Activated B cell treated with CpG ODN at 0.5 μM for 24 hours (primary cell): Measurements from ENCODE around the gene ERBB4. TPM values are rescaled to one million over a fixed set of nuclear protein-coding genes. Genes with fewer than 3 reads are reported as not detected.

Source experiments
- ATAC-seq: fragments of 200-7000 bp; cut with Tn5 transposase; one replicate; pipeline ENCODE4 v1.10.0; 2021; ENCODE audit warnings: low read depth, mild to moderate bottlenecking, moderate library complexity
- CTCF ChIA-PET: fragments of 350-600 bp; sonication (Branson Sonifier 250); formaldehyde crosslinking; loops from one replicate; lab custom pipeline; 2021; ENCODE audit warnings: antibody characterized with exemption; lab: Charles Lee
- POLR2A ChIA-PET: fragments of 350-600 bp; sonication (Branson Sonifier 250); formaldehyde crosslinking; loops from one replicate; lab custom pipeline; 2021; ENCODE audit warnings: antibody characterized with exemption; lab: Charles Lee
- DNase-seq: peaks from one replicate; pipeline ENCODE4 v3.0.0; 2022
- H3K27ac Mint-ChIP-seq: one replicate; pipeline ENCODE4 v1.8.0; 2020; ENCODE audit warnings: mixed read lengths
- H3K27me3 Mint-ChIP-seq: one replicate; pipeline ENCODE4 v1.8.0; 2021; ENCODE audit warnings: mixed read lengths
- H3K36me3 Mint-ChIP-seq: one replicate; pipeline ENCODE4 v1.8.0; 2021; ENCODE audit warnings: low read depth, mixed read lengths
- H3K4me1 Mint-ChIP-seq: one replicate; pipeline ENCODE4 v1.8.0; 2021; ENCODE audit warnings: mixed read lengths
- H3K4me3 Mint-ChIP-seq: one replicate; pipeline ENCODE4 v1.8.0; 2020; ENCODE audit warnings: mild to moderate bottlenecking, mixed read lengths
- H3K9me3 Mint-ChIP-seq: one replicate; pipeline ENCODE4 v1.8.0; 2020; ENCODE audit warnings: mixed read lengths
- intact Hi-C: fragments of 100-400 bp; cut with micrococcal nuclease; formaldehyde crosslinking; loops from one replicate; pipeline ENCODE4 v1.15.1; 2024
- total RNA-seq: library from RNA; stranded (reverse); gene quantifications from 2 replicates; pipeline ENCODE4 v1.2.3, GENCODE V29; 2022
- TF ChIP-seq, protein P1 (sequence below): fragments of 200-600 bp; IDR thresholded peaks from one replicate; pipeline ENCODE4 v1.8.0; 2022; ENCODE audit warnings: antibody characterized with exemption, mild to moderate bottlenecking

Gene ERBB4
- total RNA-seq, 1 donor from 2014 or later = not detected

GRCh38 chr2:212392043-212392442 lies 146.6 kb downstream of the ERBB4 start:
- H3K4me3 Mint-ChIP-seq = no peak overlapping the region
- ATAC-seq = no peak
- H3K36me3 Mint-ChIP-seq = no peaks in the 10 kb centered on the region
- DNase-seq = no peak
- TF ChIP-seq, protein P1, sequence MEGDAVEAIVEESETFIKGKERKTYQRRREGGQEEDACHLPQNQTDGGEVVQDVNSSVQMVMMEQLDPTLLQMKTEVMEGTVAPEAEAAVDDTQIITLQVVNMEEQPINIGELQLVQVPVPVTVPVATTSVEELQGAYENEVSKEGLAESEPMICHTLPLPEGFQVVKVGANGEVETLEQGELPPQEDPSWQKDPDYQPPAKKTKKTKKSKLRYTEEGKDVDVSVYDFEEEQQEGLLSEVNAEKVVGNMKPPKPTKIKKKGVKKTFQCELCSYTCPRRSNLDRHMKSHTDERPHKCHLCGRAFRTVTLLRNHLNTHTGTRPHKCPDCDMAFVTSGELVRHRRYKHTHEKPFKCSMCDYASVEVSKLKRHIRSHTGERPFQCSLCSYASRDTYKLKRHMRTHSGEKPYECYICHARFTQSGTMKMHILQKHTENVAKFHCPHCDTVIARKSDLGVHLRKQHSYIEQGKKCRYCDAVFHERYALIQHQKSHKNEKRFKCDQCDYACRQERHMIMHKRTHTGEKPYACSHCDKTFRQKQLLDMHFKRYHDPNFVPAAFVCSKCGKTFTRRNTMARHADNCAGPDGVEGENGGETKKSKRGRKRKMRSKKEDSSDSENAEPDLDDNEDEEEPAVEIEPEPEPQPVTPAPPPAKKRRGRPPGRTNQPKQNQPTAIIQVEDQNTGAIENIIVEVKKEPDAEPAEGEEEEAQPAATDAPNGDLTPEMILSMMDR = no peak
- intact Hi-C loops = no loop called here
- H3K27ac Mint-ChIP-seq = no peak overlapping the region
- H3K27me3 Mint-ChIP-seq = no peaks in the 10 kb centered on the region
- CTCF ChIA-PET = no interaction called here
- no peaks in the 10 kb centered on the region for H3K4me1 Mint-ChIP-seq
- no peaks in the 10 kb centered on the region for H3K9me3 Mint-ChIP-seq
- POLR2A ChIA-PET = no interaction called here

DNA sequence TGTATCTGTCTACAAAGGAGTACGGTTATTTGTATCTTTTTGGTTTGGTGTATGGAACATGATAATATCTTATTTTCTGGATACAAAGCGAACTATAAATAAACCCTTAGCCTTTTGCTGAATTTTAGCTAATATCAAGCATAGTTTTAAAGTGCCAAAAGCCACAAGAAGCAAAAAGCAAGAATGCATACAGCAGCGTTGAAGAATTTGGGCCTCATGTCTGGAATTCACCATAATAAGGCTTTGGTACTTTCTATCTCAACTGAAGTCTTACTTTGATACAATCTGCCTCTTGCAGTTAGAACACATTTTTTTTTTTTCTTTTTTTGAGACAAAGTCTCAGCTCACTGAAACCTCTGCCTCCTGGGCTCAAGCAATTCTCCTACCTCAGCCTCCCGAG lies 151.5 kb downstream of the ERBB4 start:
- H3K9me3 Mint-ChIP-seq = no peaks in the 10 kb centered on the region
- ChIA-PET POLR2A (no interaction called here), CTCF (no interaction called here)

GRCh38 chr2:212385241-212385640 lies 153.4 kb downstream of the ERBB4 start:
- H3K9me3 Mint-ChIP-seq = no peaks in the 10 kb centered on the region
- H3K27me3 Mint-ChIP-seq = no peaks in the 10 kb centered on the region
- H3K36me3 Mint-ChIP-seq = no peaks in the 10 kb centered on the region
- no peaks in the 10 kb centered on the region for H3K4me1 Mint-ChIP-seq
- ChIA-PET CTCF (no interaction called here), POLR2A (no interaction called here)
- intact Hi-C loops = no loop called here
- no peak overlapping the region for H3K4me3 Mint-ChIP-seq
- no peak for DNase-seq
- H3K27ac Mint-ChIP-seq = no peak overlapping the region
- ATAC-seq = no peak
- TF ChIP-seq, protein P1 = no peak

More for the DNA sequence above, 151.5 kb downstream of the ERBB4 start:
- no peak for ATAC-seq
- intact Hi-C loops = no loop called here
- TF ChIP-seq, protein P1 = no peak
- Mint-ChIP-seq H3K4me3 (no peak overlapping the region), H3K4me1 (no peaks in the 10 kb centered on the region), H3K27me3 (no peaks in the 10 kb centered on the region), H3K27ac (no peak overlapping the region), H3K36me3 (no peaks in the 10 kb centered on the region)
- DNase-seq = no peak

GRCh38 chr2:212384027-212384426 lies 154.6 kb downstream of the ERBB4 start:
- no peaks in the 10 kb centered on the region for H3K4me1 Mint-ChIP-seq
- H3K4me3 Mint-ChIP-seq = no peak overlapping the region

GRCh38 chr2:212381428-212382102 lies 157.0 kb downstream of the ERBB4 start:
- TF ChIP-seq, protein P1 = no peak
- no peak overlapping the region for H3K4me3 Mint-ChIP-seq
- ChIA-PET POLR2A (no interaction called here), CTCF (no interaction called here)
- H3K4me1 Mint-ChIP-seq = no peaks in the 10 kb centered on the region
- intact Hi-C loops = no loop called here
- no peak overlapping the region for H3K27ac Mint-ChIP-seq
- ATAC-seq = no peak
- H3K27me3 Mint-ChIP-seq = no peaks in the 10 kb centered on the region
- DNase-seq = no peak
- no peaks in the 10 kb centered on the region for H3K9me3 Mint-ChIP-seq
- H3K36me3 Mint-ChIP-seq = no peaks in the 10 kb centered on the region

More at GRCh38 chr2:212384027-212384426, 154.6 kb downstream of the ERBB4 start:
- ChIA-PET CTCF (no interaction called here), POLR2A (no interaction called here)
- Mint-ChIP-seq H3K27me3 (no peaks in the 10 kb centered on the region), H3K36me3 (no peaks in the 10 kb centered on the region), H3K9me3 (no peaks in the 10 kb centered on the region), H3K27ac (no peak overlapping the region)
- ATAC-seq (no peak), DNase-seq (no peak)
- intact Hi-C loops = no loop called here
- TF ChIP-seq, protein P1 = no peak
